ENCODE data around the gene GPC5. TPM values are rescaled to one million over a fixed set of nuclear protein-coding genes. Genes with fewer than 3 reads are reported as not detected.

Gene GPC5
- total RNA-seq, 2 experiments from 2014 or later: 0.63 to 0.66 TPM

GRCh38 chr13:92172191-92172590 lies 773.8 kb downstream of the GPC5 start:
- Mint-ChIP-seq H3K27me3 (no peaks in the 10 kb centered on the region), H3K27ac (no peak overlapping the region)

GRCh38 chr13:92173254-92173653 lies 774.8 kb downstream of the GPC5 start:
- ATAC-seq: no peak

More at GRCh38 chr13:92172191-92172590, 773.8 kb downstream of the GPC5 start:
- Mint-ChIP-seq H3K36me3 (ENCODE audit: low read depth) (no peaks in the 10 kb centered on the region), H3K4me1 (no peaks in the 10 kb centered on the region), H3K4me3 (no peak overlapping the region), H3K9me3 (ENCODE audit: low read depth) (no peaks in the 10 kb centered on the region)
- DNase-seq: no peak
- no peak for ATAC-seq
- ChIA-PET POLR2A (no interaction called here), CTCF (no interaction called here)
- intact Hi-C loops (cut with DNase I, micrococcal nuclease): no loop called here

GRCh38 chr13:92175330-92175729 lies 776.9 kb downstream of the GPC5 start:
- Mint-ChIP-seq H3K27ac (no peak overlapping the region), H3K4me3 (no peak overlapping the region), H3K4me1 (no peaks in the 10 kb centered on the region), H3K9me3 (ENCODE audit: low read depth) (no peaks in the 10 kb centered on the region), H3K27me3 (no peaks in the 10 kb centered on the region), H3K36me3 (ENCODE audit: low read depth) (no peaks in the 10 kb centered on the region)
- POLR2A ChIA-PET: no interaction called here
- peak; percentile 12 for DNase-seq
- CTCF ChIA-PET: no interaction called here
- intact Hi-C loops (cut with DNase I, micrococcal nuclease): no loop called here
- ATAC-seq: no peak

More at GRCh38 chr13:92173254-92173653, 774.8 kb downstream of the GPC5 start:
- DNase-seq: no peak
- no peaks in the 10 kb centered on the region for H3K36me3 Mint-ChIP-seq (ENCODE audit: low read depth)
- H3K4me3 Mint-ChIP-seq: no peak overlapping the region
- no peaks in the 10 kb centered on the region for H3K4me1 Mint-ChIP-seq
- no peaks in the 10 kb centered on the region for H3K9me3 Mint-ChIP-seq (ENCODE audit: low read depth)
- no peaks in the 10 kb centered on the region for H3K27me3 Mint-ChIP-seq
- no peak overlapping the region for H3K27ac Mint-ChIP-seq
- ChIA-PET POLR2A (no interaction called here), CTCF (no interaction called here)
- intact Hi-C loops (cut with DNase I, micrococcal nuclease): no loop called here

- H3K27me3 Mint-ChIP-seq: no peaks in the 10 kb centered on the region
- H3K4me3 Mint-ChIP-seq: no peak overlapping the region
- ChIA-PET CTCF (interaction anchor here (1.0 kb wide), 1 partner anchor 10 kb away, joined by 4 read pairs; no protein-coding TSS in a partner anchor), POLR2A (no interaction called here)
- no peaks in the 10 kb centered on the region for H3K9me3 Mint-ChIP-seq (ENCODE audit: low read depth)
- no peaks in the 10 kb centered on the region for H3K4me1 Mint-ChIP-seq
- DNase-seq (no peak), ATAC-seq (no peak)
- intact Hi-C loops (cut with DNase I, micrococcal nuclease): no loop called here
- no peak overlapping the region for H3K27ac Mint-ChIP-seq
- no peaks in the 10 kb centered on the region for H3K36me3 Mint-ChIP-seq (ENCODE audit: low read depth)
Measured at GRCh38 chr13:92177966-92178365, 779.5 kb downstream of the GPC5 start.

- ATAC-seq (no peak), DNase-seq (no peak)
- intact Hi-C loops (cut with DNase I, micrococcal nuclease): no loop called here
- H3K4me3 Mint-ChIP-seq: no peak overlapping the region
- ChIA-PET POLR2A (no interaction called here), CTCF (interaction anchor here (1.3 kb wide), 1 partner anchor 12 kb away, joined by 3 read pairs; no protein-coding TSS in a partner anchor)
- no peak overlapping the region for H3K27ac Mint-ChIP-seq
- no peaks in the 10 kb centered on the region for H3K9me3 Mint-ChIP-seq (ENCODE audit: low read depth)
- no peaks in the 10 kb centered on the region for H3K4me1 Mint-ChIP-seq
- no peaks in the 10 kb centered on the region for H3K27me3 Mint-ChIP-seq
- H3K36me3 Mint-ChIP-seq (ENCODE audit: low read depth): no peaks in the 10 kb centered on the region
Measured at GRCh38 chr13:92179223-92179622, 780.8 kb downstream of the GPC5 start.

- no peaks in the 10 kb centered on the region for H3K4me1 Mint-ChIP-seq
- no peaks in the 10 kb centered on the region for H3K9me3 Mint-ChIP-seq (ENCODE audit: low read depth)
- H3K4me3 Mint-ChIP-seq: no peak overlapping the region
- ATAC-seq: peak; percentile 47
- no peaks in the 10 kb centered on the region for H3K27me3 Mint-ChIP-seq
- no peak overlapping the region for H3K27ac Mint-ChIP-seq
- intact Hi-C loops (cut with DNase I, micrococcal nuclease): no loop called here
- H3K36me3 Mint-ChIP-seq (ENCODE audit: low read depth): no peaks in the 10 kb centered on the region
- ChIA-PET POLR2A (no interaction called here), CTCF (interaction anchor here (0.5 to 1.1 kb wide), 6 partner anchors 10 to 326 kb away, joined by 3 to 4 read pairs (median 3); no protein-coding TSS in a partner anchor)
- peak; percentile 23 for DNase-seq
Measured at GRCh38 chr13:92187378-92187989, 789.1 kb downstream of the GPC5 start.

- Mint-ChIP-seq H3K4me1 (no peaks in the 10 kb centered on the region), H3K9me3 (ENCODE audit: low read depth) (no peaks in the 10 kb centered on the region), H3K27ac (no peak overlapping the region), H3K27me3 (no peaks in the 10 kb centered on the region), H3K36me3 (ENCODE audit: low read depth) (no peaks in the 10 kb centered on the region), H3K4me3 (no peak overlapping the region)
- DNase-seq (no peak), ATAC-seq (no peak)
- intact Hi-C loops (cut with DNase I, micrococcal nuclease): no loop called here
- CTCF ChIA-PET: no interaction called here
- POLR2A ChIA-PET: no interaction called here
Measured at GRCh38 chr13:92188574-92188973, 790.2 kb downstream of the GPC5 start.

GRCh38 chr13:92196591-92197256 lies 798.3 kb downstream of the GPC5 start:
- no peak for ATAC-seq
- Mint-ChIP-seq H3K36me3 (ENCODE audit: low read depth) (no peaks in the 10 kb centered on the region), H3K27ac (no peak overlapping the region), H3K27me3 (no peaks in the 10 kb centered on the region), H3K9me3 (ENCODE audit: low read depth) (no peaks in the 10 kb centered on the region), H3K4me1 (no peaks in the 10 kb centered on the region), H3K4me3 (no peak overlapping the region)
- intact Hi-C loops (cut with DNase I, micrococcal nuclease): no loop called here
- CTCF ChIA-PET: interaction anchor here (0.5 kb wide), 1 partner anchor 257 kb away, joined by 3 read pairs; no protein-coding TSS in a partner anchor
- POLR2A ChIA-PET: no interaction called here
- DNase-seq: no peak

- Mint-ChIP-seq H3K27ac (no peak overlapping the region), H3K36me3 (ENCODE audit: low read depth) (no peaks in the 10 kb centered on the region), H3K4me3 (no peak overlapping the region), H3K9me3 (ENCODE audit: low read depth) (no peaks in the 10 kb centered on the region), H3K4me1 (no peaks in the 10 kb centered on the region), H3K27me3 (no peaks in the 10 kb centered on the region)
- ChIA-PET POLR2A (no interaction called here), CTCF (no interaction called here)
- intact Hi-C loops (cut with DNase I, micrococcal nuclease): no loop called here
- ATAC-seq (no peak), DNase-seq (no peak)
Measured at GRCh38 chr13:92197669-92198068, 799.2 kb downstream of the GPC5 start.

- H3K4me3 Mint-ChIP-seq: no peak overlapping the region
- CTCF ChIA-PET: no interaction called here
- DNase-seq (no peak), ATAC-seq (no peak)
- no peak overlapping the region for H3K27ac Mint-ChIP-seq
- H3K4me1 Mint-ChIP-seq: no peaks in the 10 kb centered on the region
- H3K9me3 Mint-ChIP-seq (ENCODE audit: low read depth): no peaks in the 10 kb centered on the region
- POLR2A ChIA-PET: no interaction called here
- intact Hi-C loops (cut with DNase I, micrococcal nuclease): no loop called here
- H3K27me3 Mint-ChIP-seq: no peaks in the 10 kb centered on the region
- no peaks in the 10 kb centered on the region for H3K36me3 Mint-ChIP-seq (ENCODE audit: low read depth)
Measured at GRCh38 chr13:92218615-92219014, 820.2 kb downstream of the GPC5 start.

GRCh38 chr13:92221916-92222315 lies 823.5 kb downstream of the GPC5 start:
- intact Hi-C loops (cut with DNase I, micrococcal nuclease): no loop called here
- ChIA-PET POLR2A (no interaction called here), CTCF (no interaction called here)
- Mint-ChIP-seq H3K9me3 (ENCODE audit: low read depth) (peaks cover 2% of the 10 kb centered on the region), H3K27ac (no peak overlapping the region), H3K4me1 (no peaks in the 10 kb centered on the region), H3K4me3 (no peak overlapping the region), H3K36me3 (ENCODE audit: low read depth) (no peaks in the 10 kb centered on the region), H3K27me3 (no peaks in the 10 kb centered on the region)
- ATAC-seq (no peak), DNase-seq (no peak)

GRCh38 chr13:92224052-92224821 lies 825.8 kb downstream of the GPC5 start:
- Mint-ChIP-seq H3K36me3 (ENCODE audit: low read depth) (no peaks in the 10 kb centered on the region), H3K4me3 (no peak overlapping the region), H3K9me3 (ENCODE audit: low read depth) (peaks cover 6% of the 10 kb centered on the region), H3K27ac (no peak overlapping the region), H3K27me3 (no peaks in the 10 kb centered on the region), H3K4me1 (no peaks in the 10 kb centered on the region)
- POLR2A ChIA-PET: no interaction called here
- no peak for ATAC-seq
- DNase-seq: no peak
- CTCF ChIA-PET: no interaction called here
- intact Hi-C loops (cut with DNase I, micrococcal nuclease): no loop called here
